ENCODE measurements around the gene CHAF1A.

CHAF1A gene

DNA sequence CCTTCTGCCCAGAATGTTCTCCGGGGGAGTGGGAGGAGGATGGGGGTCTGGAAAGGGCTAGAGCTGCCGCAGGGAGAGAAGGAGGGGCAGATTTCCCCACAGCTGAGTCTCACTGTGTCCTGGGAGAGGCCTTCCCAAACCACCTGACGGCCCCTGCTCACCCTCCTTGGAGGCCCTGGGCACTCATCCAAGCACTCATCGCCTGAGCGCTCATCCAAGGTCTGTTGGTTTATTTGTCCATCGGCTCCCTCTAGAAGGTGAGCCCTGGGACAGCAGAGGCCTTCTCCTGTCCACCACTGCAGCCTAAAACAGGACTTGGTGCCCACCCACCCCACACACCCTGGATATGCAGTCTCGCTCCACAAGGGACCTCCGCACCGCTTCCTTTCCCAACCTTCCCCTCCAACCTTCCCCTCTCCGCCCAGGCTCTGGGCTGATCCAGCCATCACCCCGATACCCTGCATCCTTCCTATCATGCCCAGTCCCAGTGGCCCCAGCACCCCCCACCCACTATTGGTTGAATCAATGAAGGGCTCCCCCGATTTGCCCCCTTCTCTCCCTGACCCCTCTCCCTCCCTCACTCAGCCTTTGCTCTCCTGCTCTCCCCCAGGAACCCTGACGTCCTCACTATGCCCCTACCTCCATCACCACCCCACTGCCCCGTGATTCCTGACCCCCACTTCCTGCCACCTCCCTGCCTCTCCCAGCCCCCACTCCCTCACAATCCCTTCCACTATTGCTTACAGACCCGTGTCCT, 53.5 kb downstream of the CHAF1A start (continued):
- TF ChIP-seq, protein P1, sequence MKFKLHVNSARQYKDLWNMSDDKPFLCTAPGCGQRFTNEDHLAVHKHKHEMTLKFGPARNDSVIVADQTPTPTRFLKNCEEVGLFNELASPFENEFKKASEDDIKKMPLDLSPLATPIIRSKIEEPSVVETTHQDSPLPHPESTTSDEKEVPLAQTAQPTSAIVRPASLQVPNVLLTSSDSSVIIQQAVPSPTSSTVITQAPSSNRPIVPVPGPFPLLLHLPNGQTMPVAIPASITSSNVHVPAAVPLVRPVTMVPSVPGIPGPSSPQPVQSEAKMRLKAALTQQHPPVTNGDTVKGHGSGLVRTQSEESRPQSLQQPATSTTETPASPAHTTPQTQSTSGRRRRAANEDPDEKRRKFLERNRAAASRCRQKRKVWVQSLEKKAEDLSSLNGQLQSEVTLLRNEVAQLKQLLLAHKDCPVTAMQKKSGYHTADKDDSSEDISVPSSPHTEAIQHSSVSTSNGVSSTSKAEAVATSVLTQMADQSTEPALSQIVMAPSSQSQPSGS (tag by site-specific recombination; IDR thresholded peaks at IDR 0.05; ENCODE audit: low read depth), result no peak
- no peak for TF ChIP-seq ZNF157 (tag by site-specific recombination; IDR thresholded peaks at IDR 0.05)
- peak; percentile 91 for TF ChIP-seq ZNF10 (tag by site-specific recombination; IDR thresholded peaks at IDR 0.05)
- peak; percentile 19; the same call in 1 of the 2 replicates for TF ChIP-seq ZNF211 (tag by site-specific recombination; IDR thresholded peaks at IDR 0.05; ENCODE audit: low read depth)
- TF ChIP-seq, protein P2, sequence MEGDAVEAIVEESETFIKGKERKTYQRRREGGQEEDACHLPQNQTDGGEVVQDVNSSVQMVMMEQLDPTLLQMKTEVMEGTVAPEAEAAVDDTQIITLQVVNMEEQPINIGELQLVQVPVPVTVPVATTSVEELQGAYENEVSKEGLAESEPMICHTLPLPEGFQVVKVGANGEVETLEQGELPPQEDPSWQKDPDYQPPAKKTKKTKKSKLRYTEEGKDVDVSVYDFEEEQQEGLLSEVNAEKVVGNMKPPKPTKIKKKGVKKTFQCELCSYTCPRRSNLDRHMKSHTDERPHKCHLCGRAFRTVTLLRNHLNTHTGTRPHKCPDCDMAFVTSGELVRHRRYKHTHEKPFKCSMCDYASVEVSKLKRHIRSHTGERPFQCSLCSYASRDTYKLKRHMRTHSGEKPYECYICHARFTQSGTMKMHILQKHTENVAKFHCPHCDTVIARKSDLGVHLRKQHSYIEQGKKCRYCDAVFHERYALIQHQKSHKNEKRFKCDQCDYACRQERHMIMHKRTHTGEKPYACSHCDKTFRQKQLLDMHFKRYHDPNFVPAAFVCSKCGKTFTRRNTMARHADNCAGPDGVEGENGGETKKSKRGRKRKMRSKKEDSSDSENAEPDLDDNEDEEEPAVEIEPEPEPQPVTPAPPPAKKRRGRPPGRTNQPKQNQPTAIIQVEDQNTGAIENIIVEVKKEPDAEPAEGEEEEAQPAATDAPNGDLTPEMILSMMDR (tag by site-specific recombination; IDR thresholded peaks at IDR 0.05), result peak; percentile 10; the same call in 1 of the 2 replicates
- peak; percentile 56; the same call in 1 of the 2 replicates for TF ChIP-seq ZBTB7A (tag by site-specific recombination; IDR thresholded peaks at IDR 0.05; ENCODE audit: low read depth)
- TF ChIP-seq GLI4 (tag by site-specific recombination; IDR thresholded peaks at IDR 0.05), result 0 out of 2 replicates have a peak, but pooled peaks have one; percentile 19
- TF ChIP-seq GLIS1 (tag by site-specific recombination; IDR thresholded peaks at IDR 0.05), result peak; percentile 64
- TF ChIP-seq, protein P3, sequence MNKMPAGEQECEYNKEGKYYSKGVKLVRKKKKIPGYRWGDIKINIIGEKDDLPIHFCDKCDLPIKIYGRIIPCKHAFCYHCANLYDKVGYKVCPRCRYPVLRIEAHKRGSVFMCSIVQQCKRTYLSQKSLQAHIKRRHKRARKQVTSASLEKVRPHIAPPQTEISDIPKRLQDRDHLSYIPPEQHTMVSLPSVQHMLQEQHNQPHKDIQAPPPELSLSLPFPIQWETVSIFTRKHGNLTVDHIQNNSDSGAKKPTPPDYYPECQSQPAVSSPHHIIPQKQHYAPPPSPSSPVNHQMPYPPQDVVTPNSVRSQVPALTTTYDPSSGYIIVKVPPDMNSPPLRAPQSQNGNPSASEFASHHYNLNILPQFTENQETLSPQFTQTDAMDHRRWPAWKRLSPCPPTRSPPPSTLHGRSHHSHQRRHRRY (tag by site-specific recombination; IDR thresholded peaks at IDR 0.05), result 0 out of 2 replicates have a peak, but pooled peaks have one; percentile 34
- peak; percentile 38; the same call in 1 of the 2 replicates for TF ChIP-seq ZBTB20 (tag by site-specific recombination; IDR thresholded peaks at IDR 0.05)
- TF ChIP-seq, protein P4, sequence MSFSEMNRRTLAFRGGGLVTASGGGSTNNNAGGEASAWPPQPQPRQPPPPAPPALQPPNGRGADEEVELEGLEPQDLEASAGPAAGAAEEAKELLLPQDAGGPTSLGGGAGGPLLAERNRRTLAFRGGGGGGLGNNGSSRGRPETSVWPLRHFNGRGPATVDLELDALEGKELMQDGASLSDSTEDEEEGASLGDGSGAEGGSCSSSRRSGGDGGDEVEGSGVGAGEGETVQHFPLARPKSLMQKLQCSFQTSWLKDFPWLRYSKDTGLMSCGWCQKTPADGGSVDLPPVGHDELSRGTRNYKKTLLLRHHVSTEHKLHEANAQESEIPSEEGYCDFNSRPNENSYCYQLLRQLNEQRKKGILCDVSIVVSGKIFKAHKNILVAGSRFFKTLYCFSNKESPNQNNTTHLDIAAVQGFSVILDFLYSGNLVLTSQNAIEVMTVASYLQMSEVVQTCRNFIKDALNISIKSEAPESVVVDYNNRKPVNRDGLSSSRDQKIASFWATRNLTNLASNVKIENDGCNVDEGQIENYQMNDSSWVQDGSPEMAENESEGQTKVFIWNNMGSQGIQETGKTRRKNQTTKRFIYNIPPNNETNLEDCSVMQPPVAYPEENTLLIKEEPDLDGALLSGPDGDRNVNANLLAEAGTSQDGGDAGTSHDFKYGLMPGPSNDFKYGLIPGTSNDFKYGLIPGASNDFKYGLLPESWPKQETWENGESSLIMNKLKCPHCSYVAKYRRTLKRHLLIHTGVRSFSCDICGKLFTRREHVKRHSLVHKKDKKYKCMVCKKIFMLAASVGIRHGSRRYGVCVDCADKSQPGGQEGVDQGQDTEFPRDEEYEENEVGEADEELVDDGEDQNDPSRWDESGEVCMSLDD (tag by site-specific recombination; IDR thresholded peaks at IDR 0.05), result 0 out of 2 replicates have a peak, but pooled peaks have one; percentile 26
- TF ChIP-seq ZBTB48 (tag by site-specific recombination; IDR thresholded peaks at IDR 0.05), result peak; percentile 92

DNA sequence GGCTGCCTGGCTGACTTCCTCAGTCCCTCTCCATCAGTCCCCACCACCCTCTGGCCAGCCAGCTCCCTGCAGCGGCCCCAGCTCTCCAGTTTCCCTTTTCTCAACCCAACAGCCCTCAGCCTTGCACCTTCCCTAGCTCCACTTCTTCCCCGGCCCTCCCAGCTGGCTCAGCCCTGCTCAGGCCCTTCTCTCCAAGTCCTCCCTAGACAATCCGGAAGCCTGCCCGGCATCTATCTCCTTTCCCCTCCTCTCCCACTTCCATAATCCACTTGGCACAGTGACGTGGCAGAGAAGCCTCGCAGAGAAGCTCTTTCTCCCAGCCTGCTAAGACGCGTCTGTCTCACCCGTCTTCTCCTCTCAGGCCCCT, 54.0 kb downstream of the CHAF1A start:
- CTCF ChIA-PET, result interaction anchor here (0.6 to 1.1 kb wide), 3 partner anchors 69 to 115 kb away, joined by 4 to 5 read pairs (median 5); no protein-coding TSS in a partner anchor
- Histone ChIP-seq H3K36me3 (ENCODE audit: control insufficient read depth in 2 of 2, insufficient read depth in 1 of 2, low read length in 2 of 2) (peaks cover 5 to 34% of the 10 kb centered on the region in 2 experiments; a peak in 2 of 3 replicates), H3K27ac (ENCODE audit: extremely low read depth, low read depth, low read length) (peak overlapping the region; percentile 67), H3K4me3 (ENCODE audit: low read depth, low read length) (peak overlapping the region; percentile 60), H3K9me3 (ENCODE audit: control insufficient read depth, insufficient read depth, low read depth, low read length) (no peaks in the 10 kb centered on the region), H3K4me1 (ENCODE audit: control insufficient read depth, insufficient read depth, low read length) (peaks cover 7% of the 10 kb centered on the region)
- POLR2A ChIA-PET, result interaction anchor here (0.6 to 4.9 kb wide), 4 partner anchors 8 to 14 kb away, joined by 3 to 23 read pairs (median 5); partner anchors contain the start of gene HDGFL2
- TF ChIP-seq ZNF629 (tag by site-specific recombination; IDR thresholded peaks at IDR 0.05) (peak; percentile 68), ZBTB17 (tag by site-specific recombination; IDR thresholded peaks at IDR 0.05) (peak; percentile 73), PRDM1 (tag by site-specific recombination; IDR thresholded peaks at IDR 0.05) (peak; percentile 82), OVOL3 (tag by site-specific recombination; IDR thresholded peaks at IDR 0.05) (no peak), ZNF391 (tag by site-specific recombination; IDR thresholded peaks at IDR 0.05; ENCODE audit: borderline replicate concordance, low read depth) (0 out of 2 replicates have a peak, but pooled peaks have one; percentile 16), ZNF76 (tag by site-specific recombination; IDR thresholded peaks at IDR 0.05; ENCODE audit: borderline replicate concordance, low read depth) (peak; percentile 87; the same call in 1 of the 2 replicates), ZEB2 (tag by site-specific recombination; IDR thresholded peaks at IDR 0.05) (no peak), ZFP3 (tag by site-specific recombination; IDR thresholded peaks at IDR 0.05; ENCODE audit: low read depth) (no peak), REPIN1 (tag by site-specific recombination; IDR thresholded peaks at IDR 0.05; ENCODE audit: low read depth) (no peak), BCL11A (tag by site-specific recombination; IDR thresholded peaks at IDR 0.05; ENCODE audit: low read depth) (no peak), ZNF16 (tag by site-specific recombination; IDR thresholded peaks at IDR 0.05; ENCODE audit: low read depth) (no peak), ZNF19 (tag by site-specific recombination; IDR thresholded peaks at IDR 0.05; ENCODE audit: low read depth) (no peak), ZNF366 (tag by site-specific recombination; conservative IDR thresholded peaks at IDR 0.05) (peak; percentile 65), SP2 (tag by site-specific recombination; IDR thresholded peaks at IDR 0.05) (peak; percentile 69)
- TF ChIP-seq, protein P5, sequence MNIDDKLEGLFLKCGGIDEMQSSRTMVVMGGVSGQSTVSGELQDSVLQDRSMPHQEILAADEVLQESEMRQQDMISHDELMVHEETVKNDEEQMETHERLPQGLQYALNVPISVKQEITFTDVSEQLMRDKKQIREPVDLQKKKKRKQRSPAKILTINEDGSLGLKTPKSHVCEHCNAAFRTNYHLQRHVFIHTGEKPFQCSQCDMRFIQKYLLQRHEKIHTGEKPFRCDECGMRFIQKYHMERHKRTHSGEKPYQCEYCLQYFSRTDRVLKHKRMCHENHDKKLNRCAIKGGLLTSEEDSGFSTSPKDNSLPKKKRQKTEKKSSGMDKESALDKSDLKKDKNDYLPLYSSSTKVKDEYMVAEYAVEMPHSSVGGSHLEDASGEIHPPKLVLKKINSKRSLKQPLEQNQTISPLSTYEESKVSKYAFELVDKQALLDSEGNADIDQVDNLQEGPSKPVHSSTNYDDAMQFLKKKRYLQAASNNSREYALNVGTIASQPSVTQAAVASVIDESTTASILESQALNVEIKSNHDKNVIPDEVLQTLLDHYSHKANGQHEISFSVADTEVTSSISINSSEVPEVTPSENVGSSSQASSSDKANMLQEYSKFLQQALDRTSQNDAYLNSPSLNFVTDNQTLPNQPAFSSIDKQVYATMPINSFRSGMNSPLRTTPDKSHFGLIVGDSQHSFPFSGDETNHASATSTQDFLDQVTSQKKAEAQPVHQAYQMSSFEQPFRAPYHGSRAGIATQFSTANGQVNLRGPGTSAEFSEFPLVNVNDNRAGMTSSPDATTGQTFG (tag by site-specific recombination; IDR thresholded peaks at IDR 0.05; ENCODE audit: borderline replicate concordance), result no peak

All from HEK293 (cell line).